Panc1 (cell line): ENCODE measurements around the gene INTS11. TPM values are rescaled to one million over a fixed set of nuclear protein-coding genes. Genes with fewer than 3 reads are reported as not detected.

ENCODE experiments used
- ATAC-seq: fragments of 200-7000 bp; cut with Tn5 transposase; 2 replicates; pipeline ENCODE4 v1.9.1; 2020; ENCODE audit warnings: mild to moderate bottlenecking, moderate library complexity
- BruUV-seq: library from RNA; stranded (reverse); fragments of 400-500 nt; replicated peaks from 2 replicates; lab custom pipeline; 2021; lab: Mats Ljungman, UMichigan
- CTCF ChIA-PET: fragments of 300-600 bp; sonication (Branson Sonifier 250); formaldehyde crosslinking; loops from one replicate; lab custom pipeline; 2022; ENCODE audit warnings: antibody characterized with exemption; lab: Charles Lee
- POLR2A ChIA-PET: fragments of 300-600 bp; sonication (Branson Sonifier 250); formaldehyde crosslinking; loops from one replicate; lab custom pipeline; 2022; ENCODE audit warnings: antibody characterized with exemption; lab: Charles Lee
- DNase-seq: peaks from one replicate; pipeline ENCODE4 v3.0.0-alpha.2; 2010; ENCODE audit warnings: low read depth, low spot score
- H3K27ac ChIP-seq: 2 replicates; pipeline ENCODE4 v1.5.1; 2011; ENCODE audit warnings: mild to moderate bottlenecking, low read length, inconsistent platforms
- H3K27me3 ChIP-seq: fragments of 200-500 bp; sonication (Bioruptor generic); 2 replicates; pipeline ENCODE4 v1.6.0; 2014; ENCODE audit warnings: low read length, inconsistent platforms; ENCODE audit not compliant: control insufficient read depth, insufficient read depth
- H3K36me3 ChIP-seq: fragments of 200-500 bp; sonication (Bioruptor generic); 2 replicates; pipeline ENCODE4 v1.5.1; 2014; ENCODE audit warnings: inconsistent platforms, mild to moderate bottlenecking, low read length, moderate library complexity; ENCODE audit not compliant: control insufficient read depth, insufficient read depth
- H3K4me1 ChIP-seq: 2 replicates; pipeline ENCODE4 v1.5.1; 2011; ENCODE audit warnings: inconsistent platforms, mild to moderate bottlenecking, low read length, moderate library complexity; ENCODE audit not compliant: control insufficient read depth, insufficient read depth
- H3K4me3 ChIP-seq, 2 experiments: 2 replicates each; pipeline ENCODE4 v1.5.1; 2011 to 2012; ENCODE audit warnings: low read depth in 2 of 2, low read length in 2 of 2, mild to moderate bottlenecking in 2 of 2, inconsistent platforms in 1 of 2, moderate library complexity in 1 of 2
- H3K9me3 ChIP-seq: fragments of 200-500 bp; sonication (Bioruptor generic); 2 replicates; pipeline ENCODE4 v1.5.1; 2014; ENCODE audit warnings: low read depth, mild to moderate bottlenecking, inconsistent platforms, low read length, moderate library complexity; ENCODE audit not compliant: control insufficient read depth, insufficient read depth
- CTCF ChIP-seq: fragments of 450-650 bp; IDR thresholded peaks from 2 replicates; pipeline ENCODE4 v1.5.1; 2017; ENCODE audit warnings: mild to moderate bottlenecking
- POLR2AphosphoS5 ChIP-seq: IDR thresholded peaks from 2 replicates; pipeline ENCODE4 v1.6.1; 2012; ENCODE audit warnings: mild to moderate bottlenecking, low read depth, low read length, moderate library complexity
- REST ChIP-seq, 2 experiments: IDR thresholded peaks; 2 replicates each; pipeline ENCODE4 v1.6.1; 2011 to 2012; ENCODE audit warnings: low read depth in 2 of 2, control low read depth in 1 of 2, low read length in 1 of 2, mild to moderate bottlenecking in 1 of 2, moderate library complexity in 1 of 2; ENCODE audit not compliant: insufficient read depth in 1 of 2
- SIN3A ChIP-seq: IDR thresholded peaks from 2 replicates; pipeline ENCODE4 v1.6.1; 2012; ENCODE audit warnings: low read depth, mild to moderate bottlenecking, low read length, moderate library complexity, borderline replicate concordance; ENCODE audit not compliant: insufficient read depth
- TCF7L2 ChIP-seq: IDR thresholded peaks from 2 replicates; pipeline ENCODE4 v1.6.1; 2011; ENCODE audit warnings: mild to moderate bottlenecking, low read depth, low read length, inconsistent platforms
- in situ Hi-C: cut with HindIII; loops from 2 replicates; pipeline ENCODE4 v1.10.0; 2016; ENCODE audit warnings: low sequenced_read_pairs, low pct_unique_long_range_greater_than_20kb
- intact Hi-C: fragments of 100-400 bp; cut with micrococcal nuclease; formaldehyde crosslinking; loops from one replicate; pipeline ENCODE4 v1.10.0; 2022; ENCODE audit not compliant: unreplicated experiment
- total RNA-seq: library from RNA; stranded (reverse); gene quantifications from one replicate; pipeline ENCODE4 v1.2.1, GENCODE V29; 2021; ENCODE audit not compliant: unreplicated experiment

The INTS11 gene
- total RNA-seq, 1 experiment from 2014 or later: 114 TPM

- POLR2A ChIA-PET: interaction anchor here (0.5 kb wide), 1 partner anchor 100 kb away, joined by 8 read pairs; no protein-coding TSS in a partner anchor
- no peak for ATAC-seq
Measured at GRCh38 chr1:1287288-1288110, 37.0 kb downstream of the INTS11 start.

More at GRCh38 chr1:1287288-1288110, 37.0 kb downstream of the INTS11 start:
- intact Hi-C loops: no loop called here
- H3K9me3 ChIP-seq: no peaks in the 10 kb centered on the region
- H3K27me3 ChIP-seq: no peaks in the 10 kb centered on the region
- peaks cover 16% of the 10 kb centered on the region for H3K4me1 ChIP-seq
- no TSS peak for BruUV-seq
- in situ Hi-C loops: no loop called here
- CTCF ChIA-PET: no interaction called here
- no peak overlapping the region for H3K27ac ChIP-seq
- H3K4me3 ChIP-seq: no peak overlapping the region
- H3K36me3 ChIP-seq: no peaks in the 10 kb centered on the region
- DNase-seq: no peak
- TF ChIP-seq TCF7L2 (no peak), POLR2AphosphoS5 (no peak), REST (IDR thresholded peaks at IDR 0.05; ENCODE audit: insufficient read depth in 1 of 2, low read depth in 2 of 2, low read length in 1 of 2) (no peak), CTCF (no peak), SIN3A (no peak)
